ENCODE results near the gene MTA1.

MTA1 gene

GRCh38 chr14:105398726-105399465, 20.7 kb upstream of the MTA1 start:
- H3K4me3 ChIP-seq (ENCODE audit: low read depth, low read length) = peak overlapping the region; percentile 83
- TF ChIP-seq, protein P1, sequence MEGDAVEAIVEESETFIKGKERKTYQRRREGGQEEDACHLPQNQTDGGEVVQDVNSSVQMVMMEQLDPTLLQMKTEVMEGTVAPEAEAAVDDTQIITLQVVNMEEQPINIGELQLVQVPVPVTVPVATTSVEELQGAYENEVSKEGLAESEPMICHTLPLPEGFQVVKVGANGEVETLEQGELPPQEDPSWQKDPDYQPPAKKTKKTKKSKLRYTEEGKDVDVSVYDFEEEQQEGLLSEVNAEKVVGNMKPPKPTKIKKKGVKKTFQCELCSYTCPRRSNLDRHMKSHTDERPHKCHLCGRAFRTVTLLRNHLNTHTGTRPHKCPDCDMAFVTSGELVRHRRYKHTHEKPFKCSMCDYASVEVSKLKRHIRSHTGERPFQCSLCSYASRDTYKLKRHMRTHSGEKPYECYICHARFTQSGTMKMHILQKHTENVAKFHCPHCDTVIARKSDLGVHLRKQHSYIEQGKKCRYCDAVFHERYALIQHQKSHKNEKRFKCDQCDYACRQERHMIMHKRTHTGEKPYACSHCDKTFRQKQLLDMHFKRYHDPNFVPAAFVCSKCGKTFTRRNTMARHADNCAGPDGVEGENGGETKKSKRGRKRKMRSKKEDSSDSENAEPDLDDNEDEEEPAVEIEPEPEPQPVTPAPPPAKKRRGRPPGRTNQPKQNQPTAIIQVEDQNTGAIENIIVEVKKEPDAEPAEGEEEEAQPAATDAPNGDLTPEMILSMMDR (IDR thresholded peaks at IDR 0.05; ENCODE audit: low read depth, low read length) = no peak

DNA sequence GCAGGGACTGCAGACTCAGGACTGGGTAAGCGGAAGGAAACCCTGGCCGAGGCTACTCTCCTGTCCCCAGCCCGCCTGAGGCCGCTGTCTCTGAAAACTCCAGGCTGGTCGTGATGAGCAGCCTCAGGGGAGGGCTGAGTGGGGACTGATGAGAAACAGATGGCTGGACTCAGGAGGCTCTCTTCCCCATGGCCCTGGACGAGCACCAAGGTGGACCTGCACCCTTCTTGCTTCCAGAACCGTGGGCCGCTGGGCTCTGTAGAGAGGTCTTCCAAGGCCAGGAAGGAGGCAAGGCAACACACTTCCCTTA, 20.2 kb upstream of the MTA1 start:
- TF ChIP-seq, protein P1 (IDR thresholded peaks at IDR 0.05; ENCODE audit: low read depth, low read length) = no peak
- peak overlapping the region; percentile 83 for H3K4me3 ChIP-seq (ENCODE audit: low read depth, low read length)

DNA sequence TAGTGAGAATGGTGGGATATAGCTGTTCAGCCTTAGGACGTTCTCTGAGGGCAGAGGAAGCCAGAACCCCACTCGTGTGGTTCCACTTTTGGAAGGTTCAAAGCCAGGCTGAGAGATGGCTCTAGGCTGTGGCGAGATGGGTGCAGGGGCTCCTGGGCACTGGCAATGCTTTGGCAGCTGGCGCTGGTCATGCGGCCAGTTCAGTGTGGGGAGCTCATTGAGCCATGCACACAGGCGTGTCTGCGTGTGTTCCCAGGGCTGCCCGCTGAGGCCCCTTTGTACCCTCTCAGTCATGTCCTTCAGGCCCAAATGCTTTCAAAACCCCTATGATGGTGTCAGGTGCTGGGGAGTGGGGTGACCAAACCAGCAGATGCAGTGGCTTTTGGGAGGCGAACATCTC, 19.6 kb upstream of the MTA1 start:
- TF ChIP-seq, protein P1 (IDR thresholded peaks at IDR 0.05; ENCODE audit: low read depth, low read length) = no peak
- no peak overlapping the region for H3K4me3 ChIP-seq (ENCODE audit: low read depth, low read length)

- TF ChIP-seq, protein P1 (IDR thresholded peaks at IDR 0.05; ENCODE audit: low read depth, low read length) = no peak
- H3K4me3 ChIP-seq (ENCODE audit: low read depth, low read length) = no peak overlapping the region
Measured at GRCh38 chr14:105401699-105402098, 17.9 kb upstream of the MTA1 start.

- TF ChIP-seq, protein P1 (IDR thresholded peaks at IDR 0.05; ENCODE audit: low read depth, low read length) = no peak
- no peak overlapping the region for H3K4me3 ChIP-seq (ENCODE audit: low read depth, low read length)
Measured at GRCh38 chr14:105408592-105408991, 11.0 kb upstream of the MTA1 start.

DNA sequence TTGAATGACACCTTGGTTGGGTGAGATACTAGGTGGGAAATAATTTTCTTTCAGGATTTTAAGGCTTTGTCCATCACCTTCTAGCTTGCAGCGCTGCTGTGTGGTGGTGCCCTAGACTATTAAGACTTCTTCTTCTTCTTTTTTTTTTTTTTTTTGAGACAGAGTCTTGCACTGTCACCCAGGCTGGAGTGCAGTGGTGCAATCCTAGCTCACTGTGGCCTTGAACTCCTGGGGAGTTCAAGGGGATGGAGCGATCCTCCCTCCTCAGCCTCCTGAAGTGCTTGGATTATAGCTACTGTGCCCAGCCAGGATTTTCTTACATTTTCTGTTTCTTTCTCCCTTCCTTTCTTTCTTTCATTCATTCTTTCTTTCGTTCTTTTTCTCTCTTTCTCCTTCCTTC, 10.3 kb upstream of the MTA1 start:
- no peak overlapping the region for H3K4me3 ChIP-seq (ENCODE audit: low read depth, low read length)
- TF ChIP-seq, protein P1 (IDR thresholded peaks at IDR 0.05; ENCODE audit: low read depth, low read length) = no peak

- TF ChIP-seq, protein P1 (IDR thresholded peaks at IDR 0.05; ENCODE audit: low read depth, low read length) = no peak
- no peak overlapping the region; the same call in 1 of the 2 replicates for H3K4me3 ChIP-seq (ENCODE audit: low read depth, low read length)
Measured at GRCh38 chr14:105410642-105411016, 9.0 kb upstream of the MTA1 start.

Data from WI38 (cell line).